ENCODE data around the gene GRM8. TPM values are rescaled to one million over a fixed set of nuclear protein-coding genes. Genes with fewer than 3 reads are reported as not detected.

The GRM8 gene
- total RNA-seq, 1 experiment from 2014 or later: 0.80 TPM

GRCh38 chr7:126698446-126698845 is 554.3 kb downstream of the GRM8 start:
- POLR2A ChIA-PET (ENCODE audit: low non-redundant PET): no interaction called here
- no peak overlapping the region for H3K27ac ChIP-seq (ENCODE audit: low read depth, low read length, poor library complexity, severe bottlenecking)
- DNase-seq (ENCODE audit: low spot score): no peak
- peaks cover 44% of the 10 kb centered on the region for H3K4me1 ChIP-seq (ENCODE audit: insufficient read depth, low read length, poor library complexity, severe bottlenecking)
- no peaks in the 10 kb centered on the region for H3K9me3 ChIP-seq (ENCODE audit: low read depth, low read length, poor library complexity, severe bottlenecking)
- CTCF ChIA-PET: no interaction called here
- TF ChIP-seq, protein P1, sequence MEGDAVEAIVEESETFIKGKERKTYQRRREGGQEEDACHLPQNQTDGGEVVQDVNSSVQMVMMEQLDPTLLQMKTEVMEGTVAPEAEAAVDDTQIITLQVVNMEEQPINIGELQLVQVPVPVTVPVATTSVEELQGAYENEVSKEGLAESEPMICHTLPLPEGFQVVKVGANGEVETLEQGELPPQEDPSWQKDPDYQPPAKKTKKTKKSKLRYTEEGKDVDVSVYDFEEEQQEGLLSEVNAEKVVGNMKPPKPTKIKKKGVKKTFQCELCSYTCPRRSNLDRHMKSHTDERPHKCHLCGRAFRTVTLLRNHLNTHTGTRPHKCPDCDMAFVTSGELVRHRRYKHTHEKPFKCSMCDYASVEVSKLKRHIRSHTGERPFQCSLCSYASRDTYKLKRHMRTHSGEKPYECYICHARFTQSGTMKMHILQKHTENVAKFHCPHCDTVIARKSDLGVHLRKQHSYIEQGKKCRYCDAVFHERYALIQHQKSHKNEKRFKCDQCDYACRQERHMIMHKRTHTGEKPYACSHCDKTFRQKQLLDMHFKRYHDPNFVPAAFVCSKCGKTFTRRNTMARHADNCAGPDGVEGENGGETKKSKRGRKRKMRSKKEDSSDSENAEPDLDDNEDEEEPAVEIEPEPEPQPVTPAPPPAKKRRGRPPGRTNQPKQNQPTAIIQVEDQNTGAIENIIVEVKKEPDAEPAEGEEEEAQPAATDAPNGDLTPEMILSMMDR (conservative IDR thresholded peaks at IDR 0.05; ENCODE audit: low read depth, low read length): no peak
- no peak for TF ChIP-seq EZH2 (IDR thresholded peaks at IDR 0.05; ENCODE audit: borderline replicate concordance, low read depth, low read length, poor library complexity, severe bottlenecking)
- no TSS peak for BruUV-seq (replicated peaks)
- no peak overlapping the region for H3K4me3 ChIP-seq (ENCODE audit: low read depth, low read length, poor library complexity, severe bottlenecking)
- intact Hi-C loops (cut with micrococcal nuclease; ENCODE audit: unreplicated experiment): loop anchor here (1.0 kb wide), 1 partner anchor 578 kb away; no protein-coding TSS in a partner anchor
- no peaks in the 10 kb centered on the region for H3K27me3 ChIP-seq (replicated peaks; ENCODE audit: insufficient read depth, low read depth, low read length, poor library complexity)
- H3K36me3 ChIP-seq (ENCODE audit: insufficient read depth, low read length, poor library complexity, severe bottlenecking): no peaks in the 10 kb centered on the region

DNA sequence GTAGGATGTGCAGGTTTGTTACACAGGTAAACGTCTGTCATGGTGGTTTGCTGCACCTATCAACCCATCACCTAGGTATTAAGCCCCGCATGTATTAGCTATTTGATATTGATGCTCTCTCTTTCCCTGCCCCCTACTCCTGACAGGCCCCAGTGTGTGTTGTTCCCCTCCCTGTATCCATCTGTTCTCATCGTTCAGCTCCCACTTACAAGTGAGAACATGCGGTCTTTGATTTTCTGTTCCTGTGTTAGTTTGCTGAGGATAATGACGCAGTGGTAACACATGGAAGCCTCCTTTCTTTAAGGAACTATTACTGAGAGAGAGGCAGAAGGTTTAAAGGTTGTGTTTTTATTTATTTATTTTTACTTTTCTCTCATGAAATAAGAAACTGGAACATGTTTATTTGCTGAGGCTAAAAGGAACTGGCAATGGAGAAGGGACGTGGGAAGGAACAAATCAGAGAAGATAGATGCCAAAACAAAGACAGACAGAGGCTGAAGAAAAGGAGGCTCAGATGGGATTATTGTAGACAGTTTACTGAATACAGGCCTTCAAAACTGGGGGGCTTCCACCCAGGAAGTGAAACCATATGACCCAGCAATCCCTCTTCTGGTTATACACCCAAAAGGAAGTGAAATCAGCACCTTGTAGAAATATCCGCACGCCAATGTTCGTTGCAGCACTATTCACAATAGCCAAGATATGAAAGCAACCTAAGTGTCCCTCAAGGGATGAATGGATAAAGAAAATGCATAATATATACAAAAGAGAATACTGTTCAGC is 556.3 kb downstream of the GRM8 start:
- H3K4me1 ChIP-seq (ENCODE audit: insufficient read depth, low read length, poor library complexity, severe bottlenecking): peaks cover 29% of the 10 kb centered on the region
- H3K27ac ChIP-seq (ENCODE audit: low read depth, low read length, poor library complexity, severe bottlenecking): no peak overlapping the region
- H3K27me3 ChIP-seq (replicated peaks; ENCODE audit: insufficient read depth, low read depth, low read length, poor library complexity): no peaks in the 10 kb centered on the region
- no TSS peak for BruUV-seq (replicated peaks)
- no peak for DNase-seq (ENCODE audit: low spot score)
- H3K4me3 ChIP-seq (ENCODE audit: low read depth, low read length, poor library complexity, severe bottlenecking): no peak overlapping the region
- TF ChIP-seq EZH2 (IDR thresholded peaks at IDR 0.05; ENCODE audit: borderline replicate concordance, low read depth, low read length, poor library complexity, severe bottlenecking): no peak
- TF ChIP-seq, protein P1 (conservative IDR thresholded peaks at IDR 0.05; ENCODE audit: low read depth, low read length): no peak
- H3K36me3 ChIP-seq (ENCODE audit: insufficient read depth, low read length, poor library complexity, severe bottlenecking): no peaks in the 10 kb centered on the region
- ChIA-PET POLR2A (ENCODE audit: low non-redundant PET) (no interaction called here), CTCF (no interaction called here)
- intact Hi-C loops (cut with micrococcal nuclease; ENCODE audit: unreplicated experiment): no loop called here
- no peaks in the 10 kb centered on the region for H3K9me3 ChIP-seq (ENCODE audit: low read depth, low read length, poor library complexity, severe bottlenecking)

DNA sequence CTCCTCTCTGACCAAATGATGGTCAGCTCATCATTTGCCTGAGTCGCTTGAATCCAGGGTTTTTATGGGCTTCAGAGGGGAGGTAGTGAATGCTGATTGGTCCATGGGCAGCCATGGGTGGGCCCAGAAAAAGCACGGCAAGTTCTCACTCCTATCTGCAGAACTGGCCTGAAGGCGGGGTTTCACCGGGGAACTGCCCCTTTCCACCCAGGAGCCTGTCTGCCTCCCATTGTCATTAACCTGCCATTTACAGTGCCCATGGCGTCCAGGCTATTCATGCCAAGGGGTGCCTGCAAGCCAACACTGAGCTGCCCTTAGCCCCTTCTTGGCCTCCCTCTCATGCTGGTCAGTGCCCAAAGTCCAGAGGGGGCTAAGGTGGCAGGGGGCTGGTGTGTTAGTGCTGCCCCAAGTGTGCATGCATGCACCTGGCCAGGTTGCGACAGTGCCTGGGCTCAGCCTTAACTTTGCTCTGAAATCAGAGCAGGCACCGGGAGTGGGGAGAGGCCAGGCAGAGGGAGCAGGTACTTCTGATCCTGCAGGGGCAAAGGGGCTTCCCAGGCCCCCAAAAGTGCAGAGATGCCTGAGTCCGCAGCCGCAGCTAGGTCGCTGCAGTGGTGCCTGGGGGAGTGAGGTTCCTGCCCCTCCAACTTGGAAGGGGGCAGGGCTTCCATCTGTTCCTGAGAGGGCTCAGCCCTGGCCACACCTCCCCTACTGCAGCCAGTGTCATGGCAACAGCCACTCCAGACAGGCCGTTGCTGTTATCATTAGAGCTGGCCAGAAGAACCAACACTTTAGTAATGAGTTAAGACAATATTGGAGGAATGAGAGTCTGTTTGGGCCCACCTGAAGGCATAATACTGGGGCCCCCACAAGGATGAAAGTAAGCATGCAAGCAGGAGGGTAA is 561.6 kb downstream of the GRM8 start:
- intact Hi-C loops (cut with micrococcal nuclease; ENCODE audit: unreplicated experiment): no loop called here
- ChIA-PET POLR2A (ENCODE audit: low non-redundant PET) (no interaction called here), CTCF (interaction anchor here (0.6 kb wide), 1 partner anchor 1388 kb away, joined by 5 read pairs; no protein-coding TSS in a partner anchor)
- H3K9me3 ChIP-seq (ENCODE audit: low read depth, low read length, poor library complexity, severe bottlenecking): no peaks in the 10 kb centered on the region
- H3K27me3 ChIP-seq (replicated peaks; ENCODE audit: insufficient read depth, low read depth, low read length, poor library complexity): no peaks in the 10 kb centered on the region
- no peak for TF ChIP-seq EZH2 (IDR thresholded peaks at IDR 0.05; ENCODE audit: borderline replicate concordance, low read depth, low read length, poor library complexity, severe bottlenecking)
- TF ChIP-seq, protein P1 (conservative IDR thresholded peaks at IDR 0.05; ENCODE audit: low read depth, low read length): no peak
- H3K36me3 ChIP-seq (ENCODE audit: insufficient read depth, low read length, poor library complexity, severe bottlenecking): no peaks in the 10 kb centered on the region
- H3K4me3 ChIP-seq (ENCODE audit: low read depth, low read length, poor library complexity, severe bottlenecking): no peak overlapping the region
- H3K4me1 ChIP-seq (ENCODE audit: insufficient read depth, low read length, poor library complexity, severe bottlenecking): peaks cover 5% of the 10 kb centered on the region
- BruUV-seq (replicated peaks): no TSS peak
- H3K27ac ChIP-seq (ENCODE audit: low read depth, low read length, poor library complexity, severe bottlenecking): no peak overlapping the region
- DNase-seq (ENCODE audit: low spot score): no peak
